H1 (cell line): Measurements from ENCODE around the gene ADIRF. TPM values are rescaled to one million over a fixed set of nuclear protein-coding genes. Genes with fewer than 3 reads are reported as not detected.

Experiments used
- JUN ChIP-seq: IDR thresholded peaks from 2 replicates; pipeline ENCODE4 v1.6.1; 2011; ENCODE audit warnings: low read depth, mild to moderate bottlenecking, improper control_type of control experiment, low read length
- JUND ChIP-seq: IDR thresholded peaks from 2 replicates; pipeline ENCODE4 v1.6.1; 2011; ENCODE audit warnings: mild to moderate bottlenecking, improper control_type of control experiment, low read length
- RNF2 ChIP-seq: fragments of 200-900, 300-1000 bp; sonication (generic); IDR thresholded peaks from 2 replicates; pipeline ENCODE4 v1.7.1; 2016; ENCODE audit warnings: borderline replicate concordance, low read depth, mild to moderate bottlenecking, antibody characterized with exemption, low read length; ENCODE audit not compliant: poor library complexity, severe bottlenecking; ENCODE audit errors: missing control alignments
- SP2 ChIP-seq: IDR thresholded peaks from 2 replicates; pipeline ENCODE4 v1.6.1; 2012; ENCODE audit warnings: mild to moderate bottlenecking, low read length, inconsistent platforms
- polyA plus RNA-seq, 7 experiments: library from polyadenylated mRNA; depleted of rRNA in 3 of 7; stranded (reverse) in 5 of 7; unstranded in 2 of 7; fragments of >200 nt in 5 of 7; fragments of 200-250 nt in 2 of 7; gene quantifications; 1 replicate in 5 of 7; 2 replicates in 1 of 7; 4 replicates in 1 of 7; pipeline versions ENCODE4 v1.2.1 to v1.2.3, GENCODE V29; 2011 to 2013; ENCODE audit warnings: missing spikeins in 2 of 7, mixed read lengths in 2 of 7
- total RNA-seq: library from RNA; stranded (reverse); fragmentation: NEBNext Ultra II Directional; extraction: Animal tissue kit (Norgen Biotek cat#: 25700); gene quantifications from 2 replicates; pipeline ENCODE4 v1.2.1, GENCODE V29; 2021
- TF ChIP-seq, protein P1 (sequence below): IDR thresholded peaks from 2 replicates; pipeline ENCODE4 v1.6.1; 2012; ENCODE audit warnings: inconsistent platforms

Gene ADIRF
- total and polyA plus RNA-seq, 2 of the 8 experiments (the other 6 are each of a cell fraction or from before 2014, with no cell fraction given): not detected

DNA sequence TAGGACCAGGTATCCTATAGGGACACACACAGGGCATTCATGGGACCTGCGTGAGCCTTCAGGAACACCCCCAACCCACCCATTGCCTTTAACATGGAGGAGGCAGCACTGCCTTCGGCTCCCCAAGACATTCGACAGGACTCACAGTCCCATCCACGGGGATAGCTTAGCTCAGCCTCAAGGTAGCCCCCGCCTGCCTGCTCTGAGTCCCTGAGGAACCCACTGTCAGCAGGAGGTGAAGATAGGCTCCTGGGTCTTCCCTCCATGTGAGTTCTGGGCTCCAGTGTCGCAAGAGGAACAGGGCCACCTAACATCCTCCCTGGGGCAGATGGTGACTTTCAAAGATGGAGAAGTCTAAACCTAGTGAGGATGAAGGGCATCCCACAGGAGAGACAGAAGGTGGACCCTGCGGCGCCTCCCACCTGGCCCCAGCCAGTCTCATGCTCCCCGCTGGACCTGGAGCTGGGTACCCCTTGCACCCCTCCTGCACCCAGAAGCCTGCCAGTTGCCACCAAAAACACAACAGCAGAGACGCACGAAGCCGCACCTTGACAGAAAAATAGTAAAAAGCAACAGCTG is 4.9 kb upstream of the ADIRF start (continued):
- no peak for TF ChIP-seq RNF2
- no peak for TF ChIP-seq SP2
- TF ChIP-seq, protein P1, sequence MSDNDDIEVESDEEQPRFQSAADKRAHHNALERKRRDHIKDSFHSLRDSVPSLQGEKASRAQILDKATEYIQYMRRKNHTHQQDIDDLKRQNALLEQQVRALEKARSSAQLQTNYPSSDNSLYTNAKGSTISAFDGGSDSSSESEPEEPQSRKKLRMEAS: no peak
- no peak for TF ChIP-seq JUN
- no peak for TF ChIP-seq JUND
